Thyroid gland (tissue), 4 donors: ENCODE data around the gene ARMC3.

Experiments used
- CTCF ChIP-seq, 6 experiments: fragments of 200-600 bp in 3 of 6; fragments of 450-650 bp in 3 of 6; sonication (generic) in 3 of 6; IDR thresholded peaks; one replicate each; pipeline ENCODE4 v1.5.1; 2016 to 2019; ENCODE audit warnings: antibody characterized with exemption in 6 of 6, mild to moderate bottlenecking in 2 of 6, inconsistent platforms in 1 of 6, moderate library complexity in 1 of 6
- POLR2A ChIP-seq, 2 donors: fragments of 450-650 bp; IDR thresholded peaks; one replicate each; pipeline ENCODE4 v1.6.1; 2017; ENCODE audit warnings: antibody characterized with exemption in 2 of 2, mild to moderate bottlenecking in 2 of 2, moderate library complexity in 1 of 2

GRCh38 chr10:23058366-23058765 lies 130.5 kb downstream of the ARMC3 start:
- TF ChIP-seq CTCF (IDR thresholded peaks at IDR 0.05) (no peak), POLR2A (IDR thresholded peaks at IDR 0.05) (no peak)
